ENCODE measurements around the gene NMRK1. TPM values are rescaled to one million over a fixed set of nuclear protein-coding genes. Genes with fewer than 3 reads are reported as not detected.

Gene NMRK1
- total RNA-seq, 1 experiment from 2014 or later: 7.8 TPM

- H3K36me3 ChIP-seq (ENCODE audit: control insufficient read depth in 1 of 2, insufficient read depth in 2 of 2, low read length in 2 of 2): no peaks in the 10 kb centered on the region
- RAD21 ChIA-PET (ENCODE audit: low non-redundant PET in 1 of 2, low total read pairs in 2 of 2, uncharacterized antibody in 2 of 2, unreplicated experiment in 2 of 2): no interaction called here
- DNase-seq (ENCODE audit: low read depth, low spot score): no peak
- H3K27me3 ChIP-seq (ENCODE audit: insufficient read depth, low read length): no peaks in the 10 kb centered on the region
- no peaks in the 10 kb centered on the region for H3K79me2 ChIP-seq (ENCODE audit: insufficient read depth, low read length)
- H3K9ac ChIP-seq (ENCODE audit: low read length): no peak overlapping the region
- TF ChIP-seq SP1 (IDR thresholded peaks at IDR 0.05; ENCODE audit: low read depth) (no peak), CBX3 (IDR thresholded peaks at IDR 0.05; ENCODE audit: low read depth) (no peak), ZNF274 (IDR thresholded peaks at IDR 0.05; ENCODE audit: low read depth, low read length) (no peak), SIN3A (IDR thresholded peaks at IDR 0.05; ENCODE audit: low read depth) (no peak), FOSL1 (IDR thresholded peaks at IDR 0.05; ENCODE audit: low read depth) (no peak), EZH2phosphoT487 (IDR thresholded peaks at IDR 0.05; ENCODE audit: borderline replicate concordance) (no peak), YY1 (IDR thresholded peaks at IDR 0.05; ENCODE audit: extremely low read depth, insufficient replicate concordance, low read depth, low read length) (no peak), MAX (IDR thresholded peaks at IDR 0.05) (no peak), POLR2AphosphoS5 (IDR thresholded peaks at IDR 0.05; ENCODE audit: low read depth, low read length) (no peak), POLR2A (IDR thresholded peaks at IDR 0.05; ENCODE audit: borderline replicate concordance, extremely low read depth, insufficient read depth, insufficient read length) (no peak), CEBPB (IDR thresholded peaks at IDR 0.05; ENCODE audit: low read depth) (no peak)
- TF ChIP-seq, protein P1, sequence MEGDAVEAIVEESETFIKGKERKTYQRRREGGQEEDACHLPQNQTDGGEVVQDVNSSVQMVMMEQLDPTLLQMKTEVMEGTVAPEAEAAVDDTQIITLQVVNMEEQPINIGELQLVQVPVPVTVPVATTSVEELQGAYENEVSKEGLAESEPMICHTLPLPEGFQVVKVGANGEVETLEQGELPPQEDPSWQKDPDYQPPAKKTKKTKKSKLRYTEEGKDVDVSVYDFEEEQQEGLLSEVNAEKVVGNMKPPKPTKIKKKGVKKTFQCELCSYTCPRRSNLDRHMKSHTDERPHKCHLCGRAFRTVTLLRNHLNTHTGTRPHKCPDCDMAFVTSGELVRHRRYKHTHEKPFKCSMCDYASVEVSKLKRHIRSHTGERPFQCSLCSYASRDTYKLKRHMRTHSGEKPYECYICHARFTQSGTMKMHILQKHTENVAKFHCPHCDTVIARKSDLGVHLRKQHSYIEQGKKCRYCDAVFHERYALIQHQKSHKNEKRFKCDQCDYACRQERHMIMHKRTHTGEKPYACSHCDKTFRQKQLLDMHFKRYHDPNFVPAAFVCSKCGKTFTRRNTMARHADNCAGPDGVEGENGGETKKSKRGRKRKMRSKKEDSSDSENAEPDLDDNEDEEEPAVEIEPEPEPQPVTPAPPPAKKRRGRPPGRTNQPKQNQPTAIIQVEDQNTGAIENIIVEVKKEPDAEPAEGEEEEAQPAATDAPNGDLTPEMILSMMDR (IDR thresholded peaks at IDR 0.05 in 2 of 3, conservative IDR thresholded peaks at IDR 0.05 in 1 of 3; ENCODE audit: borderline replicate concordance in 1 of 3, insufficient read depth in 1 of 3, low read depth in 2 of 3, low read length in 2 of 3): no peak
- TF ChIP-seq, protein P2, sequence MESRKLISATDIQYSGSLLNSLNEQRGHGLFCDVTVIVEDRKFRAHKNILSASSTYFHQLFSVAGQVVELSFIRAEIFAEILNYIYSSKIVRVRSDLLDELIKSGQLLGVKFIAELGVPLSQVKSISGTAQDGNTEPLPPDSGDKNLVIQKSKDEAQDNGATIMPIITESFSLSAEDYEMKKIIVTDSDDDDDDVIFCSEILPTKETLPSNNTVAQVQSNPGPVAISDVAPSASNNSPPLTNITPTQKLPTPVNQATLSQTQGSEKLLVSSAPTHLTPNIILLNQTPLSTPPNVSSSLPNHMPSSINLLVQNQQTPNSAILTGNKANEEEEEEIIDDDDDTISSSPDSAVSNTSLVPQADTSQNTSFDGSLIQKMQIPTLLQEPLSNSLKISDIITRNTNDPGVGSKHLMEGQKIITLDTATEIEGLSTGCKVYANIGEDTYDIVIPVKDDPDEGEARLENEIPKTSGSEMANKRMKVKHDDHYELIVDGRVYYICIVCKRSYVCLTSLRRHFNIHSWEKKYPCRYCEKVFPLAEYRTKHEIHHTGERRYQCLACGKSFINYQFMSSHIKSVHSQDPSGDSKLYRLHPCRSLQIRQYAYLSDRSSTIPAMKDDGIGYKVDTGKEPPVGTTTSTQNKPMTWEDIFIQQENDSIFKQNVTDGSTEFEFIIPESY (IDR thresholded peaks at IDR 0.05; ENCODE audit: extremely low read depth, insufficient replicate concordance, low read length): no peak
- TF ChIP-seq, protein P3, sequence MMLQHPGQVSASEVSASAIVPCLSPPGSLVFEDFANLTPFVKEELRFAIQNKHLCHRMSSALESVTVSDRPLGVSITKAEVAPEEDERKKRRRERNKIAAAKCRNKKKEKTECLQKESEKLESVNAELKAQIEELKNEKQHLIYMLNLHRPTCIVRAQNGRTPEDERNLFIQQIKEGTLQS (IDR thresholded peaks at IDR 0.05): no peak
- no peak overlapping the region for H2AFZ ChIP-seq (ENCODE audit: low read depth, low read length, poor library complexity, severe bottlenecking)
- no peak for ATAC-seq
- no peak overlapping the region for H3K4me3 ChIP-seq (replicated peaks in 1 of 2; ENCODE audit: low read depth in 1 of 2, low read length in 2 of 2)
- H4K20me1 ChIP-seq (ENCODE audit: insufficient read depth): no peaks in the 10 kb centered on the region
- POLR2A ChIA-PET: no interaction called here
- H3K9me3 ChIP-seq (ENCODE audit: control insufficient read depth in 1 of 2, insufficient read depth in 1 of 2, low read depth in 1 of 2, low read length in 2 of 2): no peaks in the 10 kb centered on the region
- no peaks in the 10 kb centered on the region for H3K4me1 ChIP-seq (ENCODE audit: control insufficient read depth in 1 of 2, insufficient read depth in 2 of 2, low read length in 2 of 2)
- no TSS peak for BruUV-seq (replicated peaks)
- H3K27ac ChIP-seq (ENCODE audit: low read depth, low read length): no peak overlapping the region
- CTCF ChIA-PET: no interaction called here
- H3K9me2 ChIP-seq (ENCODE audit: insufficient read depth): no peaks in the 10 kb centered on the region
- no peak overlapping the region for H3K4me2 ChIP-seq (ENCODE audit: low read length)
- intact Hi-C loops (cut with micrococcal nuclease): no loop called here
Observed at GRCh38 chr9:75131700-75132099, 43.7 kb upstream of the NMRK1 start.

Data from HCT116 (cell line).